Measurements from ENCODE around the gene GAS6.

GAS6 gene

DNA sequence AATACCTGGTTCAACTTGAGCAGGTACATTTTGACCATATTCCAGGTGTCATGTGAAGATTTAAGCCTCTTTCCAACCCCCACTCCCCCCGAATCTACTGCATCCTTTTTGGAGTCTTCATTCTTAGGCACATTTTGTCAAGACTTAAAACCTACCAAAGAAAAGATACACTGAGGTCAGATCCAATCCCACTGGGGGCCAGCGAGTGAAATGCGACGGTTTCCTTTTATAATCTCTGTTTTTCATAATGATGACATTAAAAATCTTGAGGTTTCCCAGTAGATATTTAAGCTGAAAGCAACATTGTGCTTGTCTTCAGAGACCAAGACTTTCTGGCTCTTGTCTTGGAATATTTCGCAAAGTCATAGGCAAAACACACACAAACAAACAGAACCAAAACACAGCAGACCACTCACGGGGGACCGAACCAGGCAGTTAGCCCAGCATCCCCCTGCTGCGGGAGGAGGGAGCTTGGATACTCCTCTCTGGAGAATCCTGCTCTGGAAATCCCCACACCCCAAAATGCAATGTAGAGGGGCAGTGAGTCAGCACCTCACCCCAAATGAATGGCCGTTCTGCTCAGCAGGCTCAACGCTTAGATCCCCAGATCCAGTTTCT is 506 bp upstream of the GAS6 start:
- peak; percentile 49 for DNase-seq

DNA sequence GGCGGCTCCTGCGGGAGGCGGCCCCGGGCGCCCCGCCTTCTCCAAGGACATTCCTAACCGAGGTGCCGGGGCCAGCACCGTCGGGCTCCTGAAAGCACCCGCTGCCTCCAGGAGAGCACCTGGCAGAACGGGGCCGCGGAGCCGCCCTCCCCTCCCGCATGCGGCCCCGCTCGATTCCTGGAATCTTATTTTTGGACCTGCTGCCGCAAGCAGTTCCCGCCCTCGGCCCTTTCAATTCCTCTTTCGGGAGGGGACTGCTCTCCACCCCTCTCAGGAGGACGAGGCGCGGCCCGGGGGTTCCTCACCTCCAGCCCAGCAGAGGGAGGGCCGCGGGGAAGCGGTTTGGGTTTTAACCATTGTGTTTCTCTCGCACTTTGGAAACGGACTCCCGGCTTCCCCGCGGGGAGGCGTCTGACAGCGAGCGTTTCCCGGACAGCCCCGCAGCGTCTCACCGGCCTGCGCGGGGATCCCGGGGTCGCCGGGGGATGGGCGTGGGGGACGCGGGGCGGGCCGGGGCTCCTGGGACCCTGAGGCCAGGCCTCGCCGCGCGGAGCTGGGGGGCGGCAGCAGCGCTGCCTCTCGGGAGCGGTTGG is 849 bp downstream of the GAS6 start:
- DNase-seq, result peak; percentile 40

DNA sequence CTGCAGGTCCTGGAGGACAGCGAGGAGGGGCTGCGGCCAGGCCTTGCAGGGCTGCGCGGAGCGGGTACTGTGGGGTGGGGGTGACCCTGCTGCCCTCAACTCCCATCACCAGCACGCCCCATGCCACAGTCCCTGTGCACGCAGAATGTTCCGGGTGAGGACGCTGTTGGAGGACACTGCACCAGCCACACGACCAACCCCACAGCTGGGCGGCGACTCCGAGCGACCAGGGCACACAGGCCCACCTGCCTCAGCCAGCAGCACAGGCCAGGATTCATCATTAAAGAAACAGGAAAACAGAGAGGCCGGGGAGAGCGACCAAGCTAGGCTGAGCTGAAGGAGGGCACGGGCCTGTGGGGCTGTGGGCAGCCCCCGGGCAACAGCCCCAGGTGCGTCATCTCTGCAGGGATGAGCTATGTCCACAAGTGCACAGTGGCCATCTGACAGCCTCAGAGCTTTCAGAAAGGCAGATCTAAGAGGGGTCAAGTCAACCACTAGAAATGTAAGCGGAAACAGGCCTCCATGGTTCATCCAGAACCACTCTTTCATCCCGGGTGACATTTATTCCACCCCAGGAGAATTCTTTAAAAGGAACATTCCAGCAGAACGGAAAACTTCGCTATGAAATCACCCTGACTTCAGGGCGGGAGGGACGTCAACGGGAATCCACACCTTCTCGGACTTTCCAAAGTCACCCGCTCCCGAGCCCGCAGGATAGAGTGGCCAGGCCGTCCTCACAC is 1.5 kb downstream of the GAS6 start:
- peak; percentile 72 for DNase-seq

DNA sequence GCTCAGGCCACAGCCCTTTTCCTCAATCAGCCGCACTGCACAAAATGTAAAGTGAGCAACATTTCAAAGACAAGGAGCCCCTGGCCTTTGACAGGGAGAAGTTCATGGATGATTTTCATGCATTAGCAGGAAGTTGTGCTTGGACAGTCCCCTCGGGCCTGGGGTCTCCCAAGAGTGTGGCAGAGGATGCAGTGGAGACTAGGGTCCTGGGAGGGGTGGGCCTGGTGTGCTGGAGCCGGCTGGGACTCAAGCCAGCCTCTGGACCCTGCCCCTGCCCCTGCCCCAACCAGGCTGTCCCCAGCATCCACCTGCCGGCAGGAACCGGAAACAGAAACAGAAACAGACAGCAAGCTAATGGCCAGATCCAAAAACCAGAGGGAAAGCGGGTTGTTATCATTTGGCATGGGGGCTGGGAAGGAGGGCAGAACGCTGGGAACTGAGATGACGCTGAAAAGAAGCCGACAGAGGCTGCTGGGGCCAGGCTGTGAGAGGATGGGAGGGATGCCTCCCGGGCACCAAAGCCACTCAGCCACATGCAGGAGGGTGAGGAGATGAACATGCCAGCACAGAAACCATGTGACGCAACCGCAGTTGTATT is 2.3 kb downstream of the GAS6 start:
- DNase-seq, result peak; percentile 81

DNA sequence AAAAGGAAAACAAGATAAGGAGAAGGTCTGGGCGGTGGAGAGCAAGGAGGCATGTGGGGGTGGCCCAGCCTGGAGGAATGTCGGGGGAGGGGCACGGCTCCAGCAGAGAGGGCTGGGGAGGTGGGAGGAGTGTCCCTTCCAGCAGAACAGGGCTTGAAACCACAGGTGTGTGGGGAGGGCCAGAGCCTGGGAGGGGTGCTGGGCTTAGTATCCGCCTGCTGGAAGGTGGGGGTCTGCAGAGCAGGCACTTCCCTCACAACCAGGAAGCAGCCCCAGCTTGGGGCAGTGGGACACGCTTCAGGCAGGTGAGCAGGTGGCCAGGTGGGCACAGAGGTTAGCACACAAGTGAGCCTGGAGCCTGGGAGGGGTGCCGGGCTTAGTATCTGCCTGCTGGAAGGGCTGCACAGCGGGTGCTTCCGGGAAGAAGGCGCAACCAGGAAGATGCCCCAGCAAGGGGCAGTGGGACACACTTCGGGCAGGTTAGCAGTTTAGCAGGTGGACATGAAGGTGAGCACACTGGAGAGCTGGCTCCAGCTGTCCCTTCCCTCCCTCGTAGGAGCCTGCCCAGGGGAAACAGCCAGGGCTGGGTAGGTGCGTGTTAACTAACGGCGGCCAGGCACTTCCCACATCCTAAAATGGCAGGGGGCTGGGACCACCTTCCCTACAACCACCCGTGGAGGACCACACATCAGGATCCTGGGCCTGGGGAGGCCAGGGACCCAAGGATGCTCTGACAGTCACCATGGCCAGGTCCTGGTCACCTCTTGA is 3.0 kb downstream of the GAS6 start:
- DNase-seq, result no peak

DNA sequence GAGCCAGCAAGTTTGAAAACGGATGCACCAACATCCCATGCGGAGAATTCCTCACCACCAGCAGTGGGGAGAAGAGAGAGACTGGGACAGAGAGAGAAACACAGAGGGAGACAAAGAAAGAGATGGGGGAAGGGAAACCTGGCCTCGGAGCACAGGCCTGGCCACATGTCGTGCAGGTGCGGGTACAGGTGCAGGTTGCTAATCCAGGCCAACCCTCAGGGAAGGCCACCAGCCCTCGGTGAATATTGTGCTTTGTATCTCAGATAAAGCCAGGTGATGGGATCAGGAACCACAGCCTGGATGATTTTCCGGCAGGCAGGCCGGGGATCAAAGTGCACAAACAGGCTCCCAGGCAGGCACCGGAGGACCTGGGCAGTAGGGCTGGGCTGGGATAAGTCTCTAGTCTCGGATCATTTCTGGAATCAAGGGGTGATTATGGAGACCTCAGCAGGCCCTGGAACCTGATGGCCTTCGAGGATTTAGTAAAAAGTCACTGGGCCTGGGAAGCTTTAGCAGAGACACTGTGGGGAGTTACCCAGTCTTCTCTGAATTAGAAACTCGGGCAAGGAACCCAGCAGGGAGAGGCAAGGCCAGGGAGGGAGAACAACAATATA is 3.7 kb downstream of the GAS6 start:
- no peak for DNase-seq

DNA sequence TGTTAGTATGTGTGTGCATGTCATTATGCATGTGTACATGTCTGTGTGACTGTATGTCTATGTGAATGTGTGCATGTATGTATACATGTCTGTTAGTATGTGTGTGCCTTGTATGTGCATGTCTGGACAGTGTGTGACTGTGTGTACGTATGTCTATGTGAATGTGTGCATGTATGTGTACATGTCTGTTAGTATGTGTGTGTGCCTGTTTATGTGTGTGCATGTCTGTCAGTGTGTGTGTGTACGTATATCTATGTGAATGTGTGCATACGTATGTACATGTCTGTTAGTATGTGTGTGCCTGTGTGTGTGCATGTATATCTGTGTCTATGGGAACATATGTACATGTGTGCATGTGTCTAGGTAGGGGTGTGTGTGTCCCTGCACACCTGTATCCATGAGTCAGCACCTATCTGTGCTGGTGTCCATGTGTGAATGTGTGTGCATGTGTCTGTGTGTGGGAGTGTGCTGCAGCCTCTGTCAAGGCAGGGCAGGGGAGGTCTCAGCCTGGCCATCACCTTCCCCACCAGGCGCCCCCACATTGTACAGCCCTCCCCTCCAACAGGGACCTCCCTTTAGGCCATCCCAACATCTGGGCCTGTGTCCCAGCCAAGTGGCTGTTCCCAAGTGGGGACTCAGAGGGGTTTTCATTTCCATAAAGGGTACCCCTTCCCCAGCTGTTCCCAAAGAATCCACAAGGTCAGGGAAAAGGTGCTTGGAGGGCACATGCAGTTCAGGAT is 4.4 kb downstream of the GAS6 start:
- no peak for DNase-seq

DNA sequence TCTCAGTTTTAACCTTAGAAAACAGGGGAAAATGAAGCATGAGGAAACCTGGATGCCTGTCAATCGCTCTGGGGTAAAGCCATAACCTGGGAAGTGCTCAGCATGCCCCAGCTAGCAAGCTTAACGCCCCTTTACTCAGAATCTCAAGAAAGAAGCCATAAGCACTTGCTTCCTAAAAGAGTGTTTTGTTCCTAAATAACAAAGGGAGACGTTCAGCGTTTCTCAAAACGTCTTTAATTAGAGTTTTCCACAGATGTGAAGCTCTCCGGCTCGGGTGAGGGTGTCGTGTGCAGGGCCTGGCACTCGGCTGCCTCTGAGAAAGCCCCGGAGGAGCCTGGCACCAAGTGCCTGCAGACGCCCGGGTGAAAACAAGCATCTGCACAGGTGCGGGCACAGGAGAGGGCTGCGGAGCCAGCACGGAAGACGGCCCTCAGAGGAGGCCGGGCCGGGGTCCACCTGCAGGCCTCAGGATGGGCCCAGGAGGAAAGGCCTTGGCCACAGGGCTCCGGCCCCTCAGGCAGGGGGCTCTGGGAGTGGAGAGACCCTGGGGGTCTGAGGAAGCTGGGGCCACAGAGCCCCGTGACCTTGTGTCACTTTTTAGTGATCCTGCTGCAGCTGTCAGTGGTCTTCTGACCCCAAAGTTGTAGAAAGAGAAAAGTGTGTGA is 6.2 kb downstream of the GAS6 start:
- no peak for DNase-seq

DNA sequence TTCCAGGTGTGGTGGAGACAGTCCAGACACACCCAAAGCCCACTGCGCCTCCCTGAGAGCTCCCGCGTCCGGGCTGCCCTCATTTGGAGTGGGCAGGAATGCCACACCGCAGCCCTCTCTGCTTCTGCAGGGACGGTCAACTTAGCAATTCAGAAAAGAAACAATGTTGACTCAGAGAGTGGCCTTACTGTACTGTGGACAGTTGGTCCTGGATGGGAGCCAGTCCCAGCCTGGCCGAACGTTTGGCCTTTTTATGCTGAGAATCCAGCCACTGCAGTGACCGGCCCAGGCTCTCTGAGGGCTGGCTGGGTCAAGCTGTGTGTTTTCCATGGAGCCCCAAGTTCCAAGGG is 7.2 kb downstream of the GAS6 start:
- DNase-seq, result peak; percentile 85

DNA sequence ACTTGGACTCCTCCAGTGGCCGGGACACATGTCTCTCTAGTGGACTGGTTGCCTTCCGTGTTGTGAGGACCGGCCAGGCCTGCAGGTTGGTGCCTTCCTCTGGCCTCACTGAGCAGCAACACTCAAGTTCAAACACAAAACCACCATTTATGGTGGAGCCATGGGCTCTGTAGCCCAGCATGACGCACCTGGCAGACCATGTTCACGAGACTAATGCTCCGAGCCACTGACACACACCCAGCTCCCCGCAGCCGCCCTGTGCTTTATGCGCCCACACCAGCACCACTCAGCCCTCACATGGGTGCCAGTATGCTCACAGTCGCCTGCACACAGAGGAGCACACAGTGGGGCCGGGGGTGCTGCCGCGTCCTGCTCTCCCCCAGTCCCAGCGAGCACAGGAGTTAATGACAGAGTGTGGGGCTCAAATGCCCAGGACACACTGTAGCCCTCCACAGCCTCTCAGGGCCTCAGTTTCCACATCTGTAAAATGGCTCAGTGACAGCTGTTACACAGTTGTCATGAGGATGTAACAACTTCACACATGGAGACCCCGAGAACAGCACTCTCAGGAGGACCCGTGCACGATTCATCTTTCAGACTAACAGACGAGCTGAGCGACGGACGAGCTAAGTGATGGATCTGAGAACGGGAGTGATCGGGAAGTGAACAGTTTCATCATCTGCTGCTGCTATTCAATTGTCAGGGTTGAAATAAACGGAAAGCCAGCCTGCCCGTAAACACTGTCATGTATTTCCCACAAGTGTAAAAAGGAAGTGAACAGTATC is 7.8 kb downstream of the GAS6 start:
- no peak for DNase-seq

DNA sequence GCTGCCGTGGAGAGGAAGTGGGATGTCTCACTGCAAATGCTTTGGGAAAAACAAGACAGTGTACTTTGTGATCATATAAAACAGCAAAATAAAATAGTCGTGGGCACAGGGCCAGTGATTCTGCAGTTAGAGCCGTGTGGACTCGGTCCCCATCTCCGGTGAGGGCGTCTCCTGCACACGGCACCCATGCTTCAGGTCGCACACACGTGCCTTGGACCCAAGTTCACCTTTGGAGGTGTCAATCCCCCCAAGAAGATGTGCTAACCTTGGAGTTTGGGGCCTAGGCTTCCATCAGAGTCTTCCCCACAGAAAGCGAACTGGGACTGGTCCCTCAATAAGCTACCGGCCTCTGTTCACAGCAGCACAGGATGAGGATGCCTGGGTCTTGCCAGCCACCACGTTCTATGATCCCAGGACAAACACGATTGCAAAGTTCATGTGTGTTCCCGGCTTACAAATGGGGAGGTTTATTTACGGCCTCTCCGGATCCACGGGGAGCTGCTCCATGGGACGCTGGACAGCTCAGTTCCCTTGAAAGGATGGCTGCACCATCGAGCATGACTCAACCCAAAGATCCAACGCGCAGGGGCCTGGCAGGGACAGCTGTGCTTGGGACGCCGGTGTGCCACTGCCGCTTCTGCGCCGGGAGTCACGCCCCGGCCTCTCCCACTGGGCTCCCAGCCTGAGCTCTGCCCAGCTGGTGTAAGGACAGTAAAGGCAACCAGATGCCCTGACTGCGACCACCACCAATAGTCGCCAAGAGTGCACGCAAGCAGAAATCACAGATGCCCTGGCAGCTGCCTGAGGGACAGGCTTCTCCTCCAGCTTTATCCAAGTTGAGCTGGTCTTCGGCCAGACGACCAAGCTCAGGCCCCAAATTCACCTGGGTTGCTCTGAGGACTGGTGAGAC is 8.6 kb downstream of the GAS6 start:
- no peak for DNase-seq

DNA sequence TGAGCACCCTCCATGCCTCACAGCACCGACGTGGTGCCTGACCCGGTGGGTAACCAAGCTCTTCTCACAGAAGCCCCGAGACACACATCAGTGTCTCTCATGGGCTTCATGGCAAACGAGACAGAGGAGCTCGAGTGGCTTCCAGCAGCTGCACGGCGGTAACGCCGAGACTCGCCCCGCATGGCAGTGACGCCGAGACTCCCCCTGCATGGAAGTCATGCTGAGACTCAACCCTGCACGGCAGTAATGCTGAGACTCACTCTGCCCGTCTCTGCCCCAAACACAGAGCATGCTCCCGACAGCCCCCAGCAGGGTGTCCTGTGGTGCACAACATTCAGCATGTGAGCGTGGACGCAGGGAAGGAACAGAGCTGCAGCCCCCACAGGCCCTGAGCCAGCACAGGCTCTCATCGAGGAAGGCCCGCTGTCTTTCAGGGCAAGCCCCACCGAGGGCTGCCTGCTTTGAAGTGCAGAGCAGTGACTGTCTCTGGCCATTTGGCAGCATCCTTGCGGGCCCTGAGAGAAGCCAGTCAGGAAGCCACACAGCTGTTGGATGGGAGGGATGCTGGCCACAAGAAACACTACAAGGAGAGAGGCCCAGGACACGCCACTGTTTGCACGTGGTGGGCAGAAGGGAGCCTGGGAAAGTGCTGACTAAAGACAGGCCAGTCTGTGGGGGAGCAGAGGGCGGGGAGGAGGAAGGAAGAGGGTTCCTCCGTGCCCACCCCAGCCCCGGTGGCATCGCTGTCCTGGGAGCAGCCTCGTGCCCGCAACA is 9.5 kb downstream of the GAS6 start:
- DNase-seq, result no peak

DNA sequence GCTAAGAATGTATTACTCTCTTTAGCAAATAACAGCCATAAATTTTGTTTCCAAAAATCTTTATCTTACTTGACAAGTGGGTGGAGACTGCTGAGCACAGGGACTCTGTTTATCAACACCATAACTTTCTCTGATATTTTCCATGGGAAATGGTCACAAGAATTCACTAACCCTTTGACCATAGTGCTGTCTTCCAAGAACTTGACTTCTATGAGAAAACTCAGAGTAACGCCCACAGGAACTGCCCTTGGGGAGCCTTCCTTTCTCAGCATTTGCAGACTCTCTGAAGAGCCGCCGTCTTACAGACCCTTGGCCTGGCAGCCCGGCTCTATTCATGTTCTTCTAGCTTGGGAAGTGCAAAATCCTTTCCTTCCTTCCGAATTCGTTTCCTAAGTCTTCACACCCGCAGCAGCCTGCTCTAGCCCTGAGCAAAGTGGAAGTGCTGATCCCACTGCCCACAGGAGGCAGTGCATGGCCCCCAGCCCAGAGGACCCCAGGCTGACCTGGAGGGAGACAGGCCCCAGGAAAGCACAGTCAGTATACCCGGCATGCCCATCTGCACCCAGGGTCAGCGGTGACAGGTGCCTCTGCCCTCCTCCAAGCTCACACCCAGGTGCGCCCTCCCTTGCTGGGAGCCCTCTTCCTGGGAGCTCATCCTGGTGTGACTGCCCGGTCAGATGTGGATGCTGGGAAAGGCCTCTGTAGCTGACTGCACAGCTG is 10.2 kb downstream of the GAS6 start:
- no peak for DNase-seq

DNA sequence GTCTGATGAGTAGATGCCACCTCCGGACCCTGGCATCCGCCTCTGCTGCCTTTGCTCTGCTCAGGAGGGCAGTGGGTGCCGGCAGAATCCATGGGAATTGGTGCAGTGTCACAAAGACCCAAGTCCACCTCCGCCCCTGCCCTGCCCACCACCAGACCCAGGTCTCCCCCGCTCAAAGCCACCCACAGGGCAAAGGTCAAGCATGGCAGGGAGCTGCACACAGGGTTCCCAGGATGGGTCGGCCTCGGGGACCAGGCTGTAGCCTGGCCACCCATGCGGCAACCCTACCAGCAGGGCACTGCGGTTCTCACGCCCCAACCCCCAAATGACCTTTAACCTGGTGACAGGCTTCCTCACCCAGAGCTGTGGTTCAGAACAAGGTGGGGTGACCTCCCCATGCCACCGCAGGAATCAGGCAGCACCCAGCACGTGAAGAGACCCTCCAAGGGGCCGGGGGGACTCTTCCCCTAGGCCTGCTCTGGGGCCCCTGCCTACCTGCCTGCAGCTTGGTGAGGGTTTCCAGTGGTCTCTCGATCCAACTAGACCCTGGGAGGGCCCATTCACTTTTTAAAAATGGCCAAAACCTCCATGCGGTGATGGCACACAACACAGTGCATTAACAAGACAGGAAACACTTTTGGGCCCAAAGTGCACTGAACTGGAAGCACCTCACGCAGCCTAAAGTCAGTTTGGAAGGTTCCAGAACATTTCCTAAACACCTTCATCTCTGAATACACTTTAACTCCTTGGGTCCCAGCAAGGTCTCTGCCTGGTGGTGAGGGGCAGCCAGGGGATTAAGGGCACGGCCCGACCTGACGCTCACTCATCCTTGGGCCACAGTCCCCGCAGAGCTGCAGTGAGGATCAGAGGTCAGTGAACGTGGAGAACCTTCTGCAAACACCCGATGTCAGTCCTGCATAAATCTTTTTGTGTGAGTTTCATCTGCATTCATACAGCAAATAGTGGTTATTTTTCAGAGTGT is 11.0 kb downstream of the GAS6 start:
- no peak for DNase-seq

DNA sequence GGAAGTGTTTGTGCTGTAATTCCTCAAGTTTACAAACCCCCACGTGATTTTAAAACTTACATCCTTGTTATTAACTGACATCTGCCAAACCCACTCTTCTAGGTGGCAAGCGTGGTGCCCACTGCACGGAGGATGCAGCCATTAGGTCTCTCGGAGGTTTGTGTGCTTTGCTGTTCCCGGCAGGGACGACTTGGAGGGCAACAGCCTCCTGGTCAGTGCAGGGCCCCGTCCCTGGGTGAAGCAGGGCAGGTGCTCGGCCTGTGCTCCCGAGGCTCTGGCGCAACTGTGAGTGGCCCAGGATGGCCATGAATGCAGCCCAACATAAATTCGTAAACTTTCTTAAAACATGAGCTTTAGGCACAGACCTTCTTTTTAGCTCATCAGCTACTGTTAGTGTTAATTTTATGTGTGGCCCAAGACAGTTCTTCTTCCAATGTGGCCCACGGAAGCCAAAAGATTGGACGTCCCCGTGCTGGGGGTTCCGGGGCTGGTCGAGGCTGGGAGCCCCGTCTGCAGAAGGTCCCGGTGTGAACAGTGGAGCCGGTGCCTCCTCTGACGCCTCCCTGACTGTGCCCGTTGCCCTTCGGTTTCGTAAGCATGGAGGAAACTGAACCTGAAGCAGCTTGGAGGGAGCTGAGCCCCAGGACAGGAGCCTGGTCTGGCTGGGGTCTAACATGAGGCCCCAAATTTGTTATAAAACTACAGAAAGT is 11.9 kb downstream of the GAS6 start:
- no peak for DNase-seq

DNA sequence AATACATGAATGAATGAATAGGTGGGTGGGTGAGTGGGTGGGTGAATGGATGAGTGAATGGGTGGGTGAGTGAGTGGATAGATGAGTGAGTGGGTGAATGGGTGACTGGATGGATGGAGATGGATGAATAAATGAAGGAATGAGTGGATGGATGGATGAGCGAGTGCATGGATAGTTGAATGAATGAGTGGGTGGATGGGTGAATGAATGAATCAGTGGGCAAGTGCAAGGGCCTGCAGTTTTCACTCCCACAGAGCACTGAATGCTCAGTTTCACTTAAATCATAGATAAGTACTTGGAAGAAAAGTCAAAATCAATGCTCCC is 12.4 kb downstream of the GAS6 start:
- DNase-seq, result no peak

All from EL (cell line).